ENCODE results near the gene ZP3. TPM values are rescaled to one million over a fixed set of nuclear protein-coding genes. Genes with fewer than 3 reads are reported as not detected.

The ZP3 gene
- total and polyA plus RNA-seq, 2 of the 13 experiments (the other 11 are each of a cell fraction or from before 2014, with no cell fraction given) = not detected

DNA sequence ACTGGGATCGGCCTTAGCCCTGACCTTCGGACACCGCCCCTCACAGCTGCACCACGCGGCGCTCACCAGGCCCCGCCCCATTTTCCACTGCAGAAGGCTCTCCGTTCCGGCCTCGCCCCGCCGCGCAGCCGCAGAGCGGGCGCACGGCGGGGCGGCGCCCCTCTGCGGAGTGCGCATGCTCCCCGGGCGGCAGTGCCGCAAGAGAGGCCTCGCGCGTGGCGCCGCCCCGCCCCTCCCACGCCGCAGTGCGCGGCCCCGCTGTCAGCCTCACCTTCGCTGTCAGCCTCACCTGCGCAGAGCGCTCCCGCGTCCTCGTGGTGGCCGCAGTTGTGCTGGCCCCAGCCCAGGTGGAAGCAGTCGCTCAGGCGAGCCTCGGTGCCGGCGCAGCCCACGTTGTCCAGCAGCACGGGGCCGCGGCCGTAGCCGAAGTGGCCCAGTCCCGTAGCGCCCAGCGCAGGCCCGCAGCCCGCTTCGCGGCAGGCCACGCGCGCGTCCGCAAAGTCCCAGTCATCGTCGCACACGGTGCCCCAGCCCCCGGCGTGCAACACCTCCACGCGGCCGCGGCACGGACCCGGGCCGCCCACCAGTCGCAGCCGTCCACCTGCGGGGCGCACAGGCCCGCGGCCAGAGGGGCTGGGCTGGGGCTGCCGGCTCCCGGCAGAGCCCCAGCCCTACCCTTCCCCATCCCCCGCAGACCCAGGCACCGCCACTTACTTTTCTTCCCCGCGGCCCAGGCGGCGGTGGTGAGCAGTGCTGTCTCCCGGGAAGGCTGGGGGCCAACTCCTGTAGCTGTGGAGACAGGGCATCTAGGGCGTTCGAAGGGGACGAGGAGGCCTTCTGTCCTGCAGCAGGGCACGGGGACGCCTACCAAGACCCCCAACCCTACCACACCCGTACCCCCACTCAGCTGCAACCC lies 31.4 kb upstream of the ZP3 start (continued):
- TF ChIP-seq, protein P1, sequence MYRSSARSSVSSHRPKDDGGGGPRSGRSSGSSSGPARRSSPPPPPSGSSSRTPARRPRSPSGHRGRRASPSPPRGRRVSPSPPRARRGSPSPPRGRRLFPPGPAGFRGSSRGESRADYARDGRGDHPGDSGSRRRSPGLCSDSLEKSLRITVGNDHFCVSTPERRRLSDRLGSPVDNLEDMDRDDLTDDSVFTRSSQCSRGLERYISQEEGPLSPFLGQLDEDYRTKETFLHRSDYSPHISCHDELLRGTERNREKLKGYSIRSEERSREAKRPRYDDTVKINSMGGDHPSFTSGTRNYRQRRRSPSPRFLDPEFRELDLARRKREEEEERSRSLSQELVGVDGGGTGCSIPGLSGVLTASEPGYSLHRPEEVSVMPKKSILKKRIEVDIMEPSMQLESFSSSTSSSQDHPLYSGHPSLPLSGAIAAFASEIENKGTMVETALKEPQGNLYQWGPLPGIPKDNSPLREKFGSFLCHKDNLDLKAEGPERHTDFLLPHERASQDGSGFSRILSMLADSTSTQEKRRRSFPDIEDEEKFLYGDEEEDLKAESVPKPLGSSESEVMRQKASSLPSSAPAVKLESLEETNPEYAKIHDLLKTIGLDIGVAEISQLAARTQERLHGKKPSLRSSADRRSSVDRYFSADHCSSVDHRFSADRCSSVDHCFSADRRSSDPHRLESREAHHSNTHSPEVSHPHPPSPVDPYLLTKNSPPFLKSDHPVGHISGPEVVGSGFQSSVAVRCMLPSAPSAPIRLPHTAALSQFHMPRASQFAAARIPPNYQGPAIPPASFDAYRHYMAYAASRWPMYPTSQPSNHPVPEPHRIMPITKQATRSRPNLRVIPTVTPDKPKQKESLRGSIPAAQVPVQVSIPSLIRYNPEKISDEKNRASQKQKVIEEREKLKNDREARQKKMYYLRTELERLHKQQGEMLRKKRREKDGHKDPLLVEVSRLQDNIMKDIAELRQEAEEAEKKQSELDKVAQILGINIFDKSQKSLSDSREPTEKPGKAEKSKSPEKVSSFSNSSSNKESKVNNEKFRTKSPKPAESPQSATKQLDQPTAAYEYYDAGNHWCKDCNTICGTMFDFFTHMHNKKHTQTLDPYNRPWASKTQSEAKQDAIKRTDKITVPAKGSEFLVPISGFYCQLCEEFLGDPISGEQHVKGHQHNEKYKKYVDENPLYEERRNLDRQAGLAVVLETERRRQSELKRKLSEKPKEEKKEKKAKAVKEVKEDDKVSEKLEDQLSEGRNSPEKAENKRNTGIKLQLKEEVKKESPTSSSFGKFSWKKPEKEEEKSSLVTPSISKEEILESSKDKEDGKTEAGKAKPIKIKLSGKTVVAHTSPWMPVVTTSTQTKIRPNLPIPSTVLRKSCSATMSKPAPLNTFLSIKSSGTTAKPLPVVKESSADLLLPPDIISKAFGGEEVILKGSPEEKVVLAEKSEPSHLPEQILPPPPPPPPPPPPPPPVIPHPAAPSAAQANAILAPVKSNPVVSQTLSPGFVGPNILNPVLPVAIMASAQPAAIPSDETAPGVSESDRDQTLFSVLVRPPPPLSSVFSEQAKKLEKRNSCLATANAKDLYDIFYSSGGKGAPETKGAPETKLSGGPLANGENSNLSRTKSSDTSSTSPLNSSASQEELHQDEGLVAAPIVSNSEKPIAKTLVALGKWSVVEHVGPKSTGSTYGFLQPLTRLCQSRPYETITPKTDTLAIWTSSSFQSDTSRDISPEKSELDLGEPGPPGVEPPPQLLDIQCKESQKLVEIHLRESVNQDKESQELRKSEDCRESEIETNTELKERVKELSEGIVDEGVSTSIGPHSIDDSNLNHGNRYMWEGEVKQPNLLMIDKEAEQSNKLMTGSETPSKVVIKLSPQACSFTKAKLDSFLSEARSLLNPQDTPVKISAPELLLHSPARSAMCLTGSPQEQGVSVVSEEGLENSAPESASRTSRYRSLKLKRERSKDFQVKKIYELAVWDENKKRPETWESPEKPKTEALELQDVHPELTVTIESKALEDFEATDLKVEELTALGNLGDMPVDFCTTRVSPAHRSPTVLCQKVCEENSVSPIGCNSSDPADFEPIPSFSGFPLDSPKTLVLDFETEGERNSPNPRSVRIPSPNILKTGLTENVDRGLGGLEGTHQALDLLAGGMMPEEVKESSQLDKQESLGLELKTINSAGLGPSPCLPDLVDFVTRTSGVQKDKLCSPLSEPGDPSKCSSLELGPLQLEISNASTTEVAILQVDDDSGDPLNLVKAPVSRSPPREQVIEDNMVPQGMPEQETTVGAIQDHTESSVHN (CRISPR knock-in tag; IDR thresholded peaks at IDR 0.05) = no peak; the same call in 1 of the 2 replicates
- TF ChIP-seq MYPOP (CRISPR knock-in tag; IDR thresholded peaks at IDR 0.05) (peak; percentile 73), ZBTB8A (CRISPR knock-in tag; IDR thresholded peaks at IDR 0.05; ENCODE audit: borderline replicate concordance, low read depth) (0 out of 2 replicates have a peak, but pooled peaks have one; percentile 49), CBFB (CRISPR knock-in tag; IDR thresholded peaks at IDR 0.05) (peak; percentile 31; the same call in 1 of the 2 replicates), ZBTB38 (CRISPR knock-in tag; IDR thresholded peaks at IDR 0.05) (peak; percentile 54; the same call in 1 of the 2 replicates), ZNF484 (CRISPR knock-in tag; IDR thresholded peaks at IDR 0.05; ENCODE audit: borderline replicate concordance, low read depth) (no peak), NONO (IDR thresholded peaks at IDR 0.05) (no peak), NONO (CRISPR knock-in tag; conservative IDR thresholded peaks at IDR 0.05) (peak; percentile 78), ZNF180 (CRISPR knock-in tag; IDR thresholded peaks at IDR 0.05; ENCODE audit: borderline replicate concordance, low read depth) (no peak), CCAR2 (optimal IDR thresholded peaks at IDR 0.05; ENCODE audit: low read depth, low read length) (no peak), RFX3 (CRISPR knock-in tag; IDR thresholded peaks at IDR 0.05) (no peak), POLR2AphosphoS5 (IDR thresholded peaks at IDR 0.05; ENCODE audit: low read depth, low read length) (peak; percentile 55), SAP130 (CRISPR knock-in tag; IDR thresholded peaks at IDR 0.05; ENCODE audit: low read depth) (peak; percentile 73), ZSCAN22 (CRISPR knock-in tag; IDR thresholded peaks at IDR 0.05) (no peak), KLF13 (CRISPR knock-in tag; IDR thresholded peaks at IDR 0.05) (no peak), SP4 (CRISPR knock-in tag; IDR thresholded peaks at IDR 0.05) (peak; percentile 92), ZNF354B (CRISPR knock-in tag; IDR thresholded peaks at IDR 0.05) (peak; percentile 60; the same call in 1 of the 2 replicates), MIER3 (CRISPR knock-in tag; IDR thresholded peaks at IDR 0.05; ENCODE audit: borderline replicate concordance) (peak; percentile 53; the same call in 1 of the 2 replicates), ZNF550 (CRISPR knock-in tag; IDR thresholded peaks at IDR 0.05; ENCODE audit: borderline replicate concordance) (peak; percentile 87; the same call in 1 of the 2 replicates), GABPB1 (CRISPR knock-in tag; IDR thresholded peaks at IDR 0.05) (peak; percentile 80), HDAC6 (IDR thresholded peaks at IDR 0.05; ENCODE audit: low read depth, low read length) (no peak)
